HepG2 (cell line): ENCODE measurements around the gene COMP. TPM values are rescaled to one million over a fixed set of nuclear protein-coding genes. Genes with fewer than 3 reads are reported as not detected.

Experiments
- NONO ChIP-seq, 2 experiments: fragments of 450-650 bp in 1 of 2; sonication (generic) in 1 of 2; formaldehyde crosslinking in 1 of 2; IDR thresholded peaks in 1 of 2; conservative IDR thresholded peaks in 1 of 2; 2 replicates each; pipeline versions ENCODE4 v1.6.1 to v1.8.0; 2017 to 2022; ENCODE audit warnings: mild to moderate bottlenecking in 1 of 2, missing genetic modification reagents in 1 of 2, moderate library complexity in 1 of 2
- ONECUT2 ChIP-seq: sonication (generic); formaldehyde crosslinking; IDR thresholded peaks from 2 replicates; pipeline ENCODE4 v1.4.0; 2020; ENCODE audit warnings: missing genetic modification reagents
- RAD21 ChIP-seq: fragments of 450-650 bp; formaldehyde crosslinking; IDR thresholded peaks from 2 replicates; pipeline ENCODE4 v1.5.0; 2020; ENCODE audit warnings: mild to moderate bottlenecking
- SP4 ChIP-seq: sonication (generic); formaldehyde crosslinking; IDR thresholded peaks from 2 replicates; pipeline ENCODE4 v1.8.1; 2023; ENCODE audit warnings: mild to moderate bottlenecking, missing genetic modification reagents
- SRY ChIP-seq: sonication (generic); formaldehyde crosslinking; IDR thresholded peaks from 2 replicates; pipeline ENCODE4 v1.8.0; 2022; ENCODE audit warnings: mild to moderate bottlenecking, missing genetic modification reagents
- STAT5B ChIP-seq: sonication (generic); formaldehyde crosslinking; IDR thresholded peaks from 2 replicates; pipeline ENCODE4 v1.4.0; 2020; ENCODE audit warnings: missing genetic modification reagents
- TCF12 ChIP-seq, 2 experiments: fragments of 450-650 bp in 1 of 2; sonication (generic) in 1 of 2; formaldehyde crosslinking in 1 of 2; IDR thresholded peaks; 2 replicates each; pipeline versions ENCODE4 v1.6.1 to v1.8.0; 2017 to 2022; ENCODE audit warnings: antibody characterized with exemption in 1 of 2, mild to moderate bottlenecking in 1 of 2, missing genetic modification reagents in 1 of 2, moderate library complexity in 1 of 2
- THAP11 ChIP-seq: IDR thresholded peaks from 2 replicates; pipeline ENCODE4 v1.6.1; 2016; ENCODE audit warnings: missing biosample characterization, missing genetic modification reagents
- ZC3H13 ChIP-seq: sonication (generic); formaldehyde crosslinking; IDR thresholded peaks from 2 replicates; pipeline ENCODE4 v1.8.1; 2023; ENCODE audit warnings: mild to moderate bottlenecking, missing genetic modification reagents, moderate library complexity
- ZNF121 ChIP-seq: sonication (generic); formaldehyde crosslinking; IDR thresholded peaks from 2 replicates; pipeline ENCODE4 v1.5.0; 2020; ENCODE audit warnings: mild to moderate bottlenecking, missing genetic modification reagents
- ZNF274 ChIP-seq: sonication (generic); formaldehyde crosslinking; IDR thresholded peaks from 2 replicates; pipeline ENCODE4 v1.5.1; 2020; ENCODE audit warnings: mild to moderate bottlenecking, missing genetic modification reagents
- ZNF558 ChIP-seq: sonication (generic); formaldehyde crosslinking; IDR thresholded peaks from 2 replicates; pipeline ENCODE4 v1.9.0; 2022; ENCODE audit warnings: mild to moderate bottlenecking, missing genetic modification reagents, borderline replicate concordance
- ZNF619 ChIP-seq: sonication (generic); formaldehyde crosslinking; IDR thresholded peaks from 2 replicates; pipeline ENCODE4 v1.4.0; 2020; ENCODE audit warnings: mild to moderate bottlenecking, missing genetic modification reagents
- ZSCAN21 ChIP-seq: sonication (generic); formaldehyde crosslinking; IDR thresholded peaks from 2 replicates; pipeline ENCODE4 v1.8.0; 2022; ENCODE audit warnings: mild to moderate bottlenecking, missing genetic modification reagents, moderate library complexity, borderline replicate concordance
- polyA plus RNA-seq, 8 experiments: library from polyadenylated mRNA; depleted of rRNA in 3 of 8; stranded (reverse) in 7 of 8; unstranded in 1 of 8; fragments of >200 nt; fragmentation: Illumina TruSeq in 4 of 8; extraction: Trizol in 4 of 8; gene quantifications; 2 replicates each; pipeline versions ENCODE4 v1.2.1 to v1.2.3, GENCODE V29; 2011 to 2016; ENCODE audit warnings: low read depth in 4 of 8, missing spikeins in 1 of 8, mixed read lengths in 1 of 8; ENCODE audit not compliant: insufficient read depth in 1 of 8
- total RNA-seq, 5 experiments: library from RNA; depleted of rRNA; stranded (reverse); fragments of >200 nt; fragmentation: Illumina TruSeq; extraction: Trizol; gene quantifications; 2 replicates each; pipeline ENCODE4 v1.2.3, GENCODE V29; 2016; ENCODE audit warnings: low read depth in 1 of 5
- TF ChIP-seq, protein P1 (sequence below): sonication (generic); formaldehyde crosslinking; IDR thresholded peaks from 2 replicates; pipeline ENCODE4 v1.4.0; 2020; ENCODE audit warnings: mild to moderate bottlenecking, low read depth, missing genetic modification reagents
- TF ChIP-seq, protein P2 (sequence below): sonication (generic); formaldehyde crosslinking; IDR thresholded peaks from 2 replicates; pipeline ENCODE4 v1.8.1; 2023; ENCODE audit warnings: missing genetic modification reagents, mild to moderate bottlenecking, borderline replicate concordance
- TF ChIP-seq, protein P3 (sequence below): sonication (generic); formaldehyde crosslinking; IDR thresholded peaks from 2 replicates; pipeline ENCODE4 v1.4.0; 2020; ENCODE audit warnings: low read depth, missing genetic modification reagents
- TF ChIP-seq, protein P4 (sequence below): sonication (generic); formaldehyde crosslinking; IDR thresholded peaks from 2 replicates; pipeline ENCODE4 v1.5.0; 2020; ENCODE audit warnings: mild to moderate bottlenecking, missing genetic modification reagents
- TF ChIP-seq, protein P5 (sequence below): sonication (generic); formaldehyde crosslinking; IDR thresholded peaks from 2 replicates; pipeline ENCODE4 v1.4.0; 2020; ENCODE audit warnings: mild to moderate bottlenecking, missing genetic modification reagents

The COMP gene
- total and polyA plus RNA-seq, 2 of the 13 experiments (the other 11 are each of a cell fraction or from before 2014, with no cell fraction given): 0.04 to 0.13 TPM

DNA sequence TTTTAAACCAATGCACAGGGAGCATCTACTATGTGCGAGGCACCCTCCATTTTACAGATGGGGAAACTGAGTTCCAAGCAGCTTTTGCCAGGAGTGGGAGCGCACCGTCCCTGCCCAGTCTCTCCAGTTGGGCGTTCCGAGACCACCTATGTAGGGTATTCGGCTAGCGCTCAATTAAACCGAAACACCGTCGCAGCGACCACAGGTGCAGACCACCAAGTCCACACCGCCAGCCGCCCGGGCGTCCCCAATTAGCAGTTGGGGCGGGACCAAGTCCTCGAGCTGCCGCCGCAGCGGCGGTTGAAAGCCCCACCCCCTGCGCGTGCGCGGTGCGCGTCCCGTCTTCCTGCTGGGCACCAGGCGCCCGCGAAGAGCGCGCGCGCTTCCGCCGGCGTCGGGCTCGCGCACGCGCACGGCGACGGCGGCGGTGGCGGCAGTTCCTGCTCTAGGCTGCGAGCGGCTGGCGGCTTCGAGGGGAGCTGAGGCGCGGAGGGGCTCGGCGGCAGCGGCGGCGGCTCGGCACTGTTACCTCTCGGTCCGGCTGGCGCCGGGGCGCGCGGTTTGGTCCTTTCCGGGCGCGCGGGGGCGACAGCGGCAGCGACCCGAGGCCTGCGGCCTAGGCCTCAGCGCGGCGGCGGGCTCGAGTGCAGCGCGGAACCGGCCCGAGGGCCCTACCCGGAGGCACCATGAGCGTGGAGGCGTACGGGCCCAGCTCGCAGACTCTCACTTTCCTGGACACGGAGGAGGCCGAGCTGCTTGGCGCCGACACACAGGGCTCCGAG lies 40.6 kb upstream of the COMP start, which contains the start of gene UPF1 (continued):
- TF ChIP-seq STAT5B (CRISPR knock-in tag): no peak
- no peak for TF ChIP-seq ZNF619 (CRISPR knock-in tag)
- TF ChIP-seq, protein P1, sequence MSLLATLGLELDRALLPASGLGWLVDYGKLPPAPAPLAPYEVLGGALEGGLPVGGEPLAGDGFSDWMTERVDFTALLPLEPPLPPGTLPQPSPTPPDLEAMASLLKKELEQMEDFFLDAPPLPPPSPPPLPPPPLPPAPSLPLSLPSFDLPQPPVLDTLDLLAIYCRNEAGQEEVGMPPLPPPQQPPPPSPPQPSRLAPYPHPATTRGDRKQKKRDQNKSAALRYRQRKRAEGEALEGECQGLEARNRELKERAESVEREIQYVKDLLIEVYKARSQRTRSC (CRISPR knock-in tag): peak; percentile 69; the same call in 1 of the 2 replicates
- no peak; the same call in 1 of the 2 replicates for TF ChIP-seq SP4 (CRISPR knock-in tag)
- peak; percentile 9; the same call in 1 of the 2 replicates for TF ChIP-seq SRY (CRISPR knock-in tag)
- TF ChIP-seq THAP11 (CRISPR knock-in tag): peak; percentile 52; the same call in 1 of the 2 replicates
- peak; percentile 66; the same call in 1 of the 2 replicates for TF ChIP-seq ZNF558 (CRISPR knock-in tag)
- TF ChIP-seq, protein P2, sequence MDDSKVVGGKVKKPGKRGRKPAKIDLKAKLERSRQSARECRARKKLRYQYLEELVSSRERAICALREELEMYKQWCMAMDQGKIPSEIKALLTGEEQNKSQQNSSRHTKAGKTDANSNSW (CRISPR knock-in tag): peak; percentile 65; the same call in 1 of the 2 replicates
- peak; percentile 83 for TF ChIP-seq ZSCAN21
- TF ChIP-seq ZNF121 (CRISPR knock-in tag): 0 out of 2 replicates have a peak, but pooled peaks have one; percentile 16
- TF ChIP-seq ZC3H13 (CRISPR knock-in tag): no peak
- TF ChIP-seq, protein P3, sequence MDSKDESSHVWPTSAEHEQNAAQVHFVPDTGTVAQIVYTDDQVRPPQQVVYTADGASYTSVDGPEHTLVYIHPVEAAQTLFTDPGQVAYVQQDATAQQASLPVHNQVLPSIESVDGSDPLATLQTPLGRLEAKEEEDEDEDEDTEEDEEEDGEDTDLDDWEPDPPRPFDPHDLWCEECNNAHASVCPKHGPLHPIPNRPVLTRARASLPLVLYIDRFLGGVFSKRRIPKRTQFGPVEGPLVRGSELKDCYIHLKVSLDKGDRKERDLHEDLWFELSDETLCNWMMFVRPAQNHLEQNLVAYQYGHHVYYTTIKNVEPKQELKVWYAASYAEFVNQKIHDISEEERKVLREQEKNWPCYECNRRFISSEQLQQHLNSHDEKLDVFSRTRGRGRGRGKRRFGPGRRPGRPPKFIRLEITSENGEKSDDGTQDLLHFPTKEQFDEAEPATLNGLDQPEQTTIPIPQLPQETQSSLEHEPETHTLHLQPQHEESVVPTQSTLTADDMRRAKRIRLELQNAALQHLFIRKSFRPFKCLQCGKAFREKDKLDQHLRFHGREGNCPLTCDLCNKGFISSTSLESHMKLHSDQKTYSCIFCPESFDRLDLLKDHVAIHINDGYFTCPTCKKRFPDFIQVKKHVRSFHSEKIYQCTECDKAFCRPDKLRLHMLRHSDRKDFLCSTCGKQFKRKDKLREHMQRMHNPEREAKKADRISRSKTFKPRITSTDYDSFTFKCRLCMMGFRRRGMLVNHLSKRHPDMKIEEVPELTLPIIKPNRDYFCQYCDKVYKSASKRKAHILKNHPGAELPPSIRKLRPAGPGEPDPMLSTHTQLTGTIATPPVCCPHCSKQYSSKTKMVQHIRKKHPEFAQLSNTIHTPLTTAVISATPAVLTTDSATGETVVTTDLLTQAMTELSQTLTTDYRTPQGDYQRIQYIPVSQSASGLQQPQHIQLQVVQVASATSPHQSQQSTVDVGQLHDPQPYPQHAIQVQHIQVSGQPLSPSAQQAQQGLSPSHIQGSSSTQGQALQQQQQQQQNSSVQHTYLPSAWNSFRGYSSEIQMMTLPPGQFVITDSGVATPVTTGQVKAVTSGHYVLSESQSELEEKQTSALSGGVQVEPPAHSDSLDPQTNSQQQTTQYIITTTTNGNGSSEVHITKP (CRISPR knock-in tag): no peak
- TF ChIP-seq, protein P4, sequence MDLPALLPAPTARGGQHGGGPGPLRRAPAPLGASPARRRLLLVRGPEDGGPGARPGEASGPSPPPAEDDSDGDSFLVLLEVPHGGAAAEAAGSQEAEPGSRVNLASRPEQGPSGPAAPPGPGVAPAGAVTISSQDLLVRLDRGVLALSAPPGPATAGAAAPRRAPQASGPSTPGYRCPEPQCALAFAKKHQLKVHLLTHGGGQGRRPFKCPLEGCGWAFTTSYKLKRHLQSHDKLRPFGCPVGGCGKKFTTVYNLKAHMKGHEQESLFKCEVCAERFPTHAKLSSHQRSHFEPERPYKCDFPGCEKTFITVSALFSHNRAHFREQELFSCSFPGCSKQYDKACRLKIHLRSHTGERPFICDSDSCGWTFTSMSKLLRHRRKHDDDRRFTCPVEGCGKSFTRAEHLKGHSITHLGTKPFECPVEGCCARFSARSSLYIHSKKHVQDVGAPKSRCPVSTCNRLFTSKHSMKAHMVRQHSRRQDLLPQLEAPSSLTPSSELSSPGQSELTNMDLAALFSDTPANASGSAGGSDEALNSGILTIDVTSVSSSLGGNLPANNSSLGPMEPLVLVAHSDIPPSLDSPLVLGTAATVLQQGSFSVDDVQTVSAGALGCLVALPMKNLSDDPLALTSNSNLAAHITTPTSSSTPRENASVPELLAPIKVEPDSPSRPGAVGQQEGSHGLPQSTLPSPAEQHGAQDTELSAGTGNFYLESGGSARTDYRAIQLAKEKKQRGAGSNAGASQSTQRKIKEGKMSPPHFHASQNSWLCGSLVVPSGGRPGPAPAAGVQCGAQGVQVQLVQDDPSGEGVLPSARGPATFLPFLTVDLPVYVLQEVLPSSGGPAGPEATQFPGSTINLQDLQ (CRISPR knock-in tag): peak; percentile 78; the same call in 1 of the 2 replicates
- TF ChIP-seq, protein P5, sequence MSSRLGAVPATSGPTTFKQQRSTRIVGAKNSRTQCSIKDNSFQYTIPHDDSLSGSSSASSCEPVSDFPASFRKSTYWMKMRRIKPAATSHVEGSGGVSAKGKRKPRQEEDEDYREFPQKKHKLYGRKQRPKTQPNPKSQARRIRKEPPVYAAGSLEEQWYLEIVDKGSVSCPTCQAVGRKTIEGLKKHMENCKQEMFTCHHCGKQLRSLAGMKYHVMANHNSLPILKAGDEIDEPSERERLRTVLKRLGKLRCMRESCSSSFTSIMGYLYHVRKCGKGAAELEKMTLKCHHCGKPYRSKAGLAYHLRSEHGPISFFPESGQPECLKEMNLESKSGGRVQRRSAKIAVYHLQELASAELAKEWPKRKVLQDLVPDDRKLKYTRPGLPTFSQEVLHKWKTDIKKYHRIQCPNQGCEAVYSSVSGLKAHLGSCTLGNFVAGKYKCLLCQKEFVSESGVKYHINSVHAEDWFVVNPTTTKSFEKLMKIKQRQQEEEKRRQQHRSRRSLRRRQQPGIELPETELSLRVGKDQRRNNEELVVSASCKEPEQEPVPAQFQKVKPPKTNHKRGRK (CRISPR knock-in tag): no peak
- peak; percentile 6; the same call in 1 of the 2 replicates for TF ChIP-seq ZNF274
- no peak for TF ChIP-seq TCF12 (IDR thresholded peaks at IDR 0.05)
- 0 out of 2 replicates have a peak, but pooled peaks have one; percentile 13 for TF ChIP-seq TCF12 (CRISPR knock-in tag; IDR thresholded peaks at IDR 0.05)
- TF ChIP-seq RAD21: peak; percentile 9; the same call in 1 of the 2 replicates
- no peak for TF ChIP-seq NONO (IDR thresholded peaks at IDR 0.05)
- TF ChIP-seq NONO (CRISPR knock-in tag; conservative IDR thresholded peaks at IDR 0.05): peak; percentile 57; the same call in 1 of the 2 replicates
- no peak for TF ChIP-seq ONECUT2 (CRISPR knock-in tag)
